ENCODE data around the gene PDSS2.

PDSS2 gene

GRCh38 chr6:107331409-107332386, 127.7 kb downstream of the PDSS2 start:
- Histone ChIP-seq H3K4me3 (ENCODE audit: low read length, poor library complexity, severe bottlenecking) (no peak overlapping the region), H3K9me2 (replicated peaks; ENCODE audit: low read depth, low read length) (no peaks in the 10 kb centered on the region), H3K9me3 (ENCODE audit: insufficient read depth, low read depth, low read length) (no peaks in the 10 kb centered on the region), H3F3A (ENCODE audit: low read depth) (no peaks in the 10 kb centered on the region), H4K20me1 (ENCODE audit: insufficient read depth, low read length, poor library complexity, severe bottlenecking) (no peaks in the 10 kb centered on the region), H3K79me2 (ENCODE audit: insufficient read depth, low read length) (no peaks in the 10 kb centered on the region), H3K27me3 (ENCODE audit: insufficient read depth, low read length, poor library complexity, severe bottlenecking) (no peaks in the 10 kb centered on the region), H2AFZ (ENCODE audit: low read length) (no peak overlapping the region), H3K4me2 (ENCODE audit: low read depth, low read length, poor library complexity, severe bottlenecking) (no peak overlapping the region), H3K36me3 (ENCODE audit: insufficient read depth, low read length) (no peaks in the 10 kb centered on the region), H3K9ac (ENCODE audit: low read depth, low read length, poor library complexity, severe bottlenecking) (peak overlapping the region; percentile 45), H3K4me1 (ENCODE audit: insufficient read depth, low read length, poor library complexity, severe bottlenecking) (peaks cover 21% of the 10 kb centered on the region)
- TF ChIP-seq, protein P1, sequence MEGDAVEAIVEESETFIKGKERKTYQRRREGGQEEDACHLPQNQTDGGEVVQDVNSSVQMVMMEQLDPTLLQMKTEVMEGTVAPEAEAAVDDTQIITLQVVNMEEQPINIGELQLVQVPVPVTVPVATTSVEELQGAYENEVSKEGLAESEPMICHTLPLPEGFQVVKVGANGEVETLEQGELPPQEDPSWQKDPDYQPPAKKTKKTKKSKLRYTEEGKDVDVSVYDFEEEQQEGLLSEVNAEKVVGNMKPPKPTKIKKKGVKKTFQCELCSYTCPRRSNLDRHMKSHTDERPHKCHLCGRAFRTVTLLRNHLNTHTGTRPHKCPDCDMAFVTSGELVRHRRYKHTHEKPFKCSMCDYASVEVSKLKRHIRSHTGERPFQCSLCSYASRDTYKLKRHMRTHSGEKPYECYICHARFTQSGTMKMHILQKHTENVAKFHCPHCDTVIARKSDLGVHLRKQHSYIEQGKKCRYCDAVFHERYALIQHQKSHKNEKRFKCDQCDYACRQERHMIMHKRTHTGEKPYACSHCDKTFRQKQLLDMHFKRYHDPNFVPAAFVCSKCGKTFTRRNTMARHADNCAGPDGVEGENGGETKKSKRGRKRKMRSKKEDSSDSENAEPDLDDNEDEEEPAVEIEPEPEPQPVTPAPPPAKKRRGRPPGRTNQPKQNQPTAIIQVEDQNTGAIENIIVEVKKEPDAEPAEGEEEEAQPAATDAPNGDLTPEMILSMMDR (conservative IDR thresholded peaks at IDR 0.05; ENCODE audit: low read length): no peak
- no peak for TF ChIP-seq EZH2phosphoT487 (IDR thresholded peaks at IDR 0.05; ENCODE audit: borderline replicate concordance)

DNA sequence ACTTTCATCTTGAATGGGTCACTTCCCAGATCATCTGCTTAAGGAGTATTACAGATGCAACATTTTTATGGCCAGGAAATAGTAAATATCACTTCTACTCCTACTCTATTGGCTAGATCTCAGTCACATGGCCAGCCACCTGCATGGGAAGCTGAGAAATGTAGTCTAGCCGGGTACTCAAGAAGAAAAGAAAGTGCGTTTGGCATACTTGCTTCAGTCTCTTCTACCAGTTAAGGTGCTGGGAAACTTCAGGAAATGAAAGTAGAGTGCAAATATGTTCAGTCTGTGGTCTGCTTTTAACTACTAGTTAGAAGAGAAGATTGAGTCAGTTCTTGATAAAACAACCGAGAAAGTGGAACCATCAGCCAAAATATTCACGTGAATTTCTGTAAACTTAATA, 129.2 kb downstream of the PDSS2 start:
- H3K36me3 ChIP-seq (ENCODE audit: insufficient read depth, low read length): no peaks in the 10 kb centered on the region
- no peaks in the 10 kb centered on the region for H3K27me3 ChIP-seq (ENCODE audit: insufficient read depth, low read length, poor library complexity, severe bottlenecking)
- no peaks in the 10 kb centered on the region for H3F3A ChIP-seq (ENCODE audit: low read depth)
- peak overlapping the region; percentile 57 for H3K4me3 ChIP-seq (ENCODE audit: low read length, poor library complexity, severe bottlenecking)
- H3K79me2 ChIP-seq (ENCODE audit: insufficient read depth, low read length): no peaks in the 10 kb centered on the region
- peaks cover 15% of the 10 kb centered on the region for H3K4me1 ChIP-seq (ENCODE audit: insufficient read depth, low read length, poor library complexity, severe bottlenecking)
- no peak for TF ChIP-seq EZH2phosphoT487 (IDR thresholded peaks at IDR 0.05; ENCODE audit: borderline replicate concordance)
- TF ChIP-seq, protein P1 (conservative IDR thresholded peaks at IDR 0.05; ENCODE audit: low read length): no peak
- H3K4me2 ChIP-seq (ENCODE audit: low read depth, low read length, poor library complexity, severe bottlenecking): peak overlapping the region; percentile 63
- H3K9me2 ChIP-seq (replicated peaks; ENCODE audit: low read depth, low read length): no peaks in the 10 kb centered on the region
- peak overlapping the region; percentile 45 for H3K9ac ChIP-seq (ENCODE audit: low read depth, low read length, poor library complexity, severe bottlenecking)
- H3K9me3 ChIP-seq (ENCODE audit: insufficient read depth, low read depth, low read length): no peaks in the 10 kb centered on the region
- no peaks in the 10 kb centered on the region for H4K20me1 ChIP-seq (ENCODE audit: insufficient read depth, low read length, poor library complexity, severe bottlenecking)
- peak overlapping the region; percentile 39; the same call in 1 of the 2 replicates for H2AFZ ChIP-seq (ENCODE audit: low read length)

GRCh38 chr6:107329063-107329860, 130.1 kb downstream of the PDSS2 start:
- no peaks in the 10 kb centered on the region for H3K36me3 ChIP-seq (ENCODE audit: insufficient read depth, low read length)
- peaks cover 15% of the 10 kb centered on the region for H3K4me1 ChIP-seq (ENCODE audit: insufficient read depth, low read length, poor library complexity, severe bottlenecking)
- H3K79me2 ChIP-seq (ENCODE audit: insufficient read depth, low read length): no peaks in the 10 kb centered on the region
- H2AFZ ChIP-seq (ENCODE audit: low read length): no peak overlapping the region
- no peaks in the 10 kb centered on the region for H3K9me2 ChIP-seq (replicated peaks; ENCODE audit: low read depth, low read length)
- no peaks in the 10 kb centered on the region for H3K9me3 ChIP-seq (ENCODE audit: insufficient read depth, low read depth, low read length)
- TF ChIP-seq EZH2phosphoT487 (IDR thresholded peaks at IDR 0.05; ENCODE audit: borderline replicate concordance): no peak
- TF ChIP-seq, protein P1 (conservative IDR thresholded peaks at IDR 0.05; ENCODE audit: low read length): no peak
- H3F3A ChIP-seq (ENCODE audit: low read depth): no peaks in the 10 kb centered on the region
- peak overlapping the region; percentile 57 for H3K4me3 ChIP-seq (ENCODE audit: low read length, poor library complexity, severe bottlenecking)
- H4K20me1 ChIP-seq (ENCODE audit: insufficient read depth, low read length, poor library complexity, severe bottlenecking): no peaks in the 10 kb centered on the region
- no peaks in the 10 kb centered on the region for H3K27me3 ChIP-seq (ENCODE audit: insufficient read depth, low read length, poor library complexity, severe bottlenecking)
- peak overlapping the region; percentile 63 for H3K4me2 ChIP-seq (ENCODE audit: low read depth, low read length, poor library complexity, severe bottlenecking)
- no peak overlapping the region for H3K9ac ChIP-seq (ENCODE audit: low read depth, low read length, poor library complexity, severe bottlenecking)
